ENCODE data around the gene CAMTA1. TPM values are rescaled to one million over a fixed set of nuclear protein-coding genes. Genes with fewer than 3 reads are reported as not detected.
A peak's percentile ranks its signal among the peaks of the same experiment; 100 is the strongest.

Gene CAMTA1
- total RNA-seq, 1 donor from 2014 or later, result 109 TPM

DNA sequence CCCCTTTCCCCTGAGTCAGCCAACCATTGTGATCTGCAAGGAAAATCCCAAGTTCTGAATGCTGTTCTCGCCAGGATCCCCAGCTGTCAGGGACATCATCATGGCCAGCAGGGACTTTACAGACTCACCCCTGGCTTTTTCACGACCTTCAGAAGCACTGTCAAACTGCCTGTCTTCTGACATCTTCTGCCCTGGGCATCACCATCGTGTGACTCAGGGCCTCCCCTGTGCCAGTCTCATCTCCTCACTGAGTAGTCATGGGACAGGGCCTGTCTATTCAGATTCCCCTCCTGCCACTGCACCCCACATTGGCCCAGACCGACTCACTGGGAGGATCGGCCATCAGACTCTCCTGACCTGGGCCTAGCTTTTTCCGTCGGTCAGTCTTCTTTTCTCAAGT, 913.4 kb downstream of the CAMTA1 start:
- TF ChIP-seq, protein P1, sequence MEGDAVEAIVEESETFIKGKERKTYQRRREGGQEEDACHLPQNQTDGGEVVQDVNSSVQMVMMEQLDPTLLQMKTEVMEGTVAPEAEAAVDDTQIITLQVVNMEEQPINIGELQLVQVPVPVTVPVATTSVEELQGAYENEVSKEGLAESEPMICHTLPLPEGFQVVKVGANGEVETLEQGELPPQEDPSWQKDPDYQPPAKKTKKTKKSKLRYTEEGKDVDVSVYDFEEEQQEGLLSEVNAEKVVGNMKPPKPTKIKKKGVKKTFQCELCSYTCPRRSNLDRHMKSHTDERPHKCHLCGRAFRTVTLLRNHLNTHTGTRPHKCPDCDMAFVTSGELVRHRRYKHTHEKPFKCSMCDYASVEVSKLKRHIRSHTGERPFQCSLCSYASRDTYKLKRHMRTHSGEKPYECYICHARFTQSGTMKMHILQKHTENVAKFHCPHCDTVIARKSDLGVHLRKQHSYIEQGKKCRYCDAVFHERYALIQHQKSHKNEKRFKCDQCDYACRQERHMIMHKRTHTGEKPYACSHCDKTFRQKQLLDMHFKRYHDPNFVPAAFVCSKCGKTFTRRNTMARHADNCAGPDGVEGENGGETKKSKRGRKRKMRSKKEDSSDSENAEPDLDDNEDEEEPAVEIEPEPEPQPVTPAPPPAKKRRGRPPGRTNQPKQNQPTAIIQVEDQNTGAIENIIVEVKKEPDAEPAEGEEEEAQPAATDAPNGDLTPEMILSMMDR (conservative IDR thresholded peaks at IDR 0.05), result no peak
- H3K4me1 Mint-ChIP-seq, result peaks cover 18% of the 10 kb centered on the region
- no peak for DNase-seq (ENCODE audit: low read depth, low spot score)
- H3K36me3 Mint-ChIP-seq (ENCODE audit: low read depth), result peaks cover 8% of the 10 kb centered on the region
- H3K27ac Mint-ChIP-seq (ENCODE audit: unreplicated experiment), result peak overlapping the region; percentile 9
- no peak overlapping the region for H3K4me3 Mint-ChIP-seq
- peaks cover 2% of the 10 kb centered on the region for H3K9me3 Mint-ChIP-seq
- peaks cover 37% of the 10 kb centered on the region for H3K27me3 Mint-ChIP-seq (ENCODE audit: low read depth)

DNA sequence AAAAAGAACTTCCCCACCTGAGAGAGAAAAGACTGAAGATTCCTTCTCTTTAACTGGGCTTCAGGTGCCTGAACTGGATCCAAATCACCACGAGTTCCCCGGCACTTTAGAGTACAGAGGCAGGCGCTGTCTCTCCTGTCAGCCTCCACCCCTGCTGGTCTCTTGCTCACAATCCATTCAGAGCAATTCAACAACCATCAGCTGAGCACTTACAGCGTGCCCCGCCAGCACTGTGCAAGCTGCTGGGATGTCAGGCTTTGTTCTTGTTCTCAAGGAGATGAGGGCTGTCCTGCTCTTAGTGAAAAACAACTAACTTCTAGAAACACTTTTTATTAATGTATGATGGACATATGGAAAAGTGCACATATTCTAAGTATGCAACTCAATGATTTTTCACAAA, 917.1 kb downstream of the CAMTA1 start:
- Mint-ChIP-seq H3K27ac (ENCODE audit: unreplicated experiment) (no peak overlapping the region), H3K36me3 (ENCODE audit: low read depth) (peaks cover 4% of the 10 kb centered on the region), H3K4me3 (peak overlapping the region; percentile 78), H3K9me3 (no peaks in the 10 kb centered on the region), H3K27me3 (ENCODE audit: low read depth) (peaks cover 58% of the 10 kb centered on the region), H3K4me1 (peaks cover 23% of the 10 kb centered on the region)
- no peak for DNase-seq (ENCODE audit: low read depth, low spot score)
- TF ChIP-seq, protein P1 (conservative IDR thresholded peaks at IDR 0.05), result no peak

DNA sequence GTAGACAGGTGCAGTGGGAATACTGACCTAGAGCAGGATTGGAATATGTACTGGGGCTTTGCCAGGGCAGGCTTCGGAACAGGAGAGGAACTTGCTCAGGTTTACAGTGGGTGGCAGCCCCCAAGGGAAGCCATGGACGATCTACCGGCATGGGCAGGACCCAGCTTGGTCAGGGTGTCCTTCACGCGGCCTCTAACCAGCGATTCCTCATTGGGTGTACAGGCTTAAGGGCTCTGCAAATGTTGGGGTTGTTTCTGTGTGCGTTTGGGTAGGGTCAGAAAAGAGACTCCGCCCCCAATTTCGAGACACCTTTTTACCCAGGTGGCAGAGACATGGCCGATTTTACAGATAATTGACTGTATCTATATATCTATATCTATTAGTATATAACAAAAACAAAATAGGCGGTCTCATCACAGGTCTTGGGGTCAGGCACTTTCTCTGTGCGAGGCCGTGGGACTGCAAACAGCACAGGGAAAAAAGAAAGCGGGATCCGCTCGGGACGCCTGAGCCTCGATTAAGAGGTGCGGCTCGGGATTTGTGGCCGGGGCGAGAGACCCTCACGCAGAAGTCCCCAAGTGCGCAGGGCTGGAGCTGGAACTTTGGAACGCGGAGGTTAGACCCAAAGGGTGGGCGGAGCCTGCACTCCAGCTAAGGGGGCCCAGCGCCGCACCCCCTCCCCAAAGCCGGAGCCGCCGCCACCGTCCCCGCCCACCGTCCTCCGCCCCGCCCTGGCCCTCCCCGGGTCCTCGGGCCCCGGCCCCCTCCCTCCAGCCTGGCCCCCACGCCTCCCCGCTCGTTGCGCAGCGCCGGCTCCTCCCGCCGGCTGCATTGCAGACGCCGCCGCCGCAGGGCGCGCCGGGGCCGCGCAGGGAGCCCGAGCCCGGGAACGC, 918.3 kb downstream of the CAMTA1 start:
- no peak overlapping the region for H3K27ac Mint-ChIP-seq (ENCODE audit: unreplicated experiment)
- H3K4me3 Mint-ChIP-seq, result peak overlapping the region; percentile 78
- peaks cover 63% of the 10 kb centered on the region for H3K27me3 Mint-ChIP-seq (ENCODE audit: low read depth)
- H3K36me3 Mint-ChIP-seq (ENCODE audit: low read depth), result peaks cover 4% of the 10 kb centered on the region
- H3K9me3 Mint-ChIP-seq, result no peaks in the 10 kb centered on the region
- no peak for DNase-seq (ENCODE audit: low read depth, low spot score)
- H3K4me1 Mint-ChIP-seq, result peaks cover 23% of the 10 kb centered on the region
- TF ChIP-seq, protein P1 (conservative IDR thresholded peaks at IDR 0.05), result no peak

DNA sequence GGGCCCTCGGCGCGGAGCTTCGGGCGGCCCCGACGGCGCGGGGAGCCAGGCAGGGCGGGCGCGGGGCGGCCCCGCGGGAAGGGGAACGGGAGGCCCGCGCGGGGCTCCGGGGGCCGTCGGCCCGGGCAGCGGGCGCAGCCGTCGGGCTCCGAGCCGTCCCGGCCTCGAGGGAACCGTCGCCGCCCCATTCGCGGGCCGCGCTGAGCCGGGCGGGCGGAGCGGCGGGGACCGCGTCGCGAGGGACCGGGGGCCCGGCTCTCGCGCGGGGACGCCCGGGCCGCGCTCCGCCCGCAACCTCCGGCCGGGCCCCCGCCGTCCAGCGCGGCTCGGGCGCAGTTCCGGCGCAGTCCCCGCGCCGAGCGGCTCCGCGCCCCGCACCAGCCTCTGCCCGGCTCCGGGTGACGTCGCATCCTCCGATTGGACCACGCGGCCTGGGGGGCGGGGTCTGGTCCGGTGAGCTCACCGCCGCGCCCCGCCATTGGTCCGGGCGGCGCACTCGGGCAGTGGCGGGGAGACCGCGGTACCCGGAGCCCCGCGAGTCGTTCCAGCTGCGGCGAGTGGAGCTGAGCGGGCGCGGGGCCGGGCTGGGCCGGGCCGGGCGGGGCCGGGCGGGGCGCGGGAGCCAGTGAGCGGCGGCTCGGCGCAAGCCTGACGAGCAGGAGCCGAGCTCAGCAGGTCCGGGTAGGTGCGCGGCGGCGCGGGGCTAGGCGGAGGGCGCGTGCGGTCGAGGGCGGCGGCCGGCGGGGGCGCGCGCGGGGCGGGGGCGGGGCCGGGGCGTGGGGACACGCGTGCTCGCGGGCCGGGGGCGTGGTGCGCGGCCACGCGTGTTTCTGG, 919.2 kb downstream of the CAMTA1 start:
- Mint-ChIP-seq H3K27ac (ENCODE audit: unreplicated experiment) (no peak overlapping the region), H3K9me3 (no peaks in the 10 kb centered on the region), H3K4me1 (peaks cover 23% of the 10 kb centered on the region), H3K36me3 (ENCODE audit: low read depth) (peaks cover 4% of the 10 kb centered on the region), H3K4me3 (no peak overlapping the region), H3K27me3 (ENCODE audit: low read depth) (peaks cover 65% of the 10 kb centered on the region)
- TF ChIP-seq, protein P1 (conservative IDR thresholded peaks at IDR 0.05), result no peak
- peak; percentile 95 for DNase-seq (ENCODE audit: low read depth, low spot score)

DNA sequence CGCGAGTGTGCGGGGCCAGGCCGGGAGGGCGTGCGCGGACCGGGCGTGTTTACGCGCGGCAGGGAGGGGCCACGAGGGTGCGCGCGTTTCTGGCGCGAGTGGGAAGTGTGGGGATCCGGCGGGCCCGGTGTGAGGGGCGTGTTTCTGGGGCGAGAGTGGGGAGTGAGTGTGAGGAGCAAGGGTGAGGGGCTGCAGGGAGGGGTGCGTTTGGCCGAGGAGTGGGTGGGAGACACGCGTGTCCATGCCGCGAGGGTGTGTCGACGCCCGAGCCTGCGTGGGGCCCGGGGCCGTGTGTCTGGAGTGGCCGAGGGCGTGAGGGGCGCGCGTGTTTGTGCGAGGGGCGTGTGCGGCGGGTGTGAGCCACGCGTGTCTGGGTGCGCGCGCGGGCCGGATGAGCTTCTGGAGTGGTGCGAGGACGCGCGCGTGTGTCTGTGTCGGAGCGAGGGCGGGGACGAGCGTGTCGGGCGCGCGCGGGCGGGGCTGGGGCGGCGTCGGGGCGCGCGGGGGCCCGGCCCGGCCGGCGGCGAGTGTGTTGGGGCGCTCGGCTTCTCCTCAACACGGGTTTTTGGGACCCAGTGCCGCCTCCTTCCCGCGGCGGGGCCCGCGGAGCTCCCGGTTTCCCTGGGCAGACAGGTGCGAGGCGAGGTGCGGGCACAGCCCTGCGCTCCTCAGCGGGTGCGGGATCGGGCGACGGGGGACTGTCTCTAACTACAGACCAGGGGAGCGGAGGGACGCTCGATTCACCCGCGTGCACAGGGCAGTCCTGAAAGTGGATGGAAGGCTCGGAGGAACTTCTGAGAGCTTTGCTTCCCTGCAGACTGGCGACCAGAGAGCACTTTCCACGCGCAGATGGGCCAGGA, 920.0 kb downstream of the CAMTA1 start:
- no peak for DNase-seq (ENCODE audit: low read depth, low spot score)
- H3K4me1 Mint-ChIP-seq, result peaks cover 23% of the 10 kb centered on the region
- H3K9me3 Mint-ChIP-seq, result no peaks in the 10 kb centered on the region
- peak overlapping the region; percentile 71 for H3K27ac Mint-ChIP-seq (ENCODE audit: unreplicated experiment)
- H3K27me3 Mint-ChIP-seq (ENCODE audit: low read depth), result peaks cover 64% of the 10 kb centered on the region
- H3K4me3 Mint-ChIP-seq, result peak overlapping the region; percentile 78
- TF ChIP-seq, protein P1 (conservative IDR thresholded peaks at IDR 0.05), result no peak
- H3K36me3 Mint-ChIP-seq (ENCODE audit: low read depth), result peaks cover under 1% of the 10 kb centered on the region

All from neural crest cell (in vitro differentiated cells).